Chondrocyte (in vitro differentiated cells): Measurements from ENCODE around the gene COL25A1. TPM values are rescaled to one million over a fixed set of nuclear protein-coding genes. Genes with fewer than 3 reads are reported as not detected.

Source experiments
- DNase-seq: peaks from one replicate; pipeline ENCODE4 v3.0.0; 2021; ENCODE audit warnings: mixed read lengths, low spot score
- H3K27ac Mint-ChIP-seq: one replicate; pipeline ENCODE4 v1.8.0; 2021; ENCODE audit warnings: mild to moderate bottlenecking, moderate library complexity, mixed read lengths; ENCODE audit not compliant: unreplicated experiment
- H3K27me3 Mint-ChIP-seq: 2 replicates; pipeline ENCODE4 v1.8.0; 2021; ENCODE audit warnings: low read depth, mixed read lengths
- H3K36me3 Mint-ChIP-seq: 2 replicates; pipeline ENCODE4 v1.8.0; 2021; ENCODE audit warnings: low read depth, mixed read lengths
- H3K4me1 Mint-ChIP-seq: 2 replicates; pipeline ENCODE4 v1.8.0; 2021; ENCODE audit warnings: low read depth, mild to moderate bottlenecking, mixed read lengths
- H3K4me3 Mint-ChIP-seq: one replicate; pipeline ENCODE4 v1.8.0; 2021; ENCODE audit warnings: mild to moderate bottlenecking, moderate library complexity, mixed read lengths; ENCODE audit not compliant: unreplicated experiment
- H3K9me3 Mint-ChIP-seq: 2 replicates; pipeline ENCODE4 v1.8.0; 2021; ENCODE audit warnings: low read depth, mixed read lengths
- CTCF ChIP-seq: fragments of 200-600 bp; sonication (generic); IDR thresholded peaks from 2 replicates; pipeline ENCODE4 v1.5.0; 2021; ENCODE audit warnings: antibody characterized with exemption, mild to moderate bottlenecking, moderate library complexity
- total RNA-seq: library from RNA; stranded (reverse); gene quantifications from 3 replicates; pipeline ENCODE4 v1.2.1, GENCODE V29; 2021

Gene COL25A1
- total RNA-seq, 1 donor from 2014 or later: 0.45 TPM

- H3K9me3 Mint-ChIP-seq: no peaks in the 10 kb centered on the region
- H3K27ac Mint-ChIP-seq: no peak overlapping the region
- no peaks in the 10 kb centered on the region for H3K4me1 Mint-ChIP-seq
- no peak overlapping the region for H3K4me3 Mint-ChIP-seq
- no peak for DNase-seq
- TF ChIP-seq CTCF: no peak
- no peaks in the 10 kb centered on the region for H3K27me3 Mint-ChIP-seq
- H3K36me3 Mint-ChIP-seq: no peaks in the 10 kb centered on the region
Measured at GRCh38 chr4:109275066-109275745, 27.3 kb downstream of the COL25A1 start.

GRCh38 chr4:109266891-109267290 is 35.6 kb downstream of the COL25A1 start:
- peaks cover 10% of the 10 kb centered on the region for H3K4me1 Mint-ChIP-seq
- no peaks in the 10 kb centered on the region for H3K27me3 Mint-ChIP-seq
- H3K36me3 Mint-ChIP-seq: no peaks in the 10 kb centered on the region
- H3K9me3 Mint-ChIP-seq: no peaks in the 10 kb centered on the region
- no peak overlapping the region for H3K27ac Mint-ChIP-seq
- no peak for DNase-seq
- no peak overlapping the region for H3K4me3 Mint-ChIP-seq
- TF ChIP-seq CTCF: no peak

GRCh38 chr4:109266236-109266635 is 36.2 kb downstream of the COL25A1 start:
- no peak overlapping the region for H3K4me3 Mint-ChIP-seq
- DNase-seq: no peak
- TF ChIP-seq CTCF: no peak
- H3K36me3 Mint-ChIP-seq: no peaks in the 10 kb centered on the region
- H3K27ac Mint-ChIP-seq: no peak overlapping the region
- H3K27me3 Mint-ChIP-seq: no peaks in the 10 kb centered on the region
- H3K4me1 Mint-ChIP-seq: peaks cover 10% of the 10 kb centered on the region
- H3K9me3 Mint-ChIP-seq: no peaks in the 10 kb centered on the region

- no peaks in the 10 kb centered on the region for H3K27me3 Mint-ChIP-seq
Measured at GRCh38 chr4:109263721-109264120, 38.7 kb downstream of the COL25A1 start.

GRCh38 chr4:109256818-109257217 is 45.6 kb downstream of the COL25A1 start:
- Mint-ChIP-seq H3K4me1 (no peaks in the 10 kb centered on the region), H3K9me3 (no peaks in the 10 kb centered on the region), H3K27me3 (no peaks in the 10 kb centered on the region), H3K4me3 (no peak overlapping the region), H3K27ac (no peak overlapping the region), H3K36me3 (no peaks in the 10 kb centered on the region)
- no peak for DNase-seq
- no peak for TF ChIP-seq CTCF

More at GRCh38 chr4:109263721-109264120, 38.7 kb downstream of the COL25A1 start:
- Mint-ChIP-seq H3K4me1 (peaks cover 10% of the 10 kb centered on the region), H3K36me3 (no peaks in the 10 kb centered on the region), H3K4me3 (no peak overlapping the region), H3K9me3 (no peaks in the 10 kb centered on the region), H3K27ac (no peak overlapping the region)
- TF ChIP-seq CTCF: no peak
- no peak for DNase-seq
